Activated naive CD4-positive, alpha-beta T cell treated with anti-CD3 and anti-CD28 coated beads, Interleukin-2, amount 50 U/mL, for 16 hours (primary cell): ENCODE results near the gene RWDD2A.

ENCODE experiments used
- DNase-seq: peaks from one replicate; pipeline ENCODE4 v3.0.0-alpha.2; 2020

RWDD2A gene

DNA sequence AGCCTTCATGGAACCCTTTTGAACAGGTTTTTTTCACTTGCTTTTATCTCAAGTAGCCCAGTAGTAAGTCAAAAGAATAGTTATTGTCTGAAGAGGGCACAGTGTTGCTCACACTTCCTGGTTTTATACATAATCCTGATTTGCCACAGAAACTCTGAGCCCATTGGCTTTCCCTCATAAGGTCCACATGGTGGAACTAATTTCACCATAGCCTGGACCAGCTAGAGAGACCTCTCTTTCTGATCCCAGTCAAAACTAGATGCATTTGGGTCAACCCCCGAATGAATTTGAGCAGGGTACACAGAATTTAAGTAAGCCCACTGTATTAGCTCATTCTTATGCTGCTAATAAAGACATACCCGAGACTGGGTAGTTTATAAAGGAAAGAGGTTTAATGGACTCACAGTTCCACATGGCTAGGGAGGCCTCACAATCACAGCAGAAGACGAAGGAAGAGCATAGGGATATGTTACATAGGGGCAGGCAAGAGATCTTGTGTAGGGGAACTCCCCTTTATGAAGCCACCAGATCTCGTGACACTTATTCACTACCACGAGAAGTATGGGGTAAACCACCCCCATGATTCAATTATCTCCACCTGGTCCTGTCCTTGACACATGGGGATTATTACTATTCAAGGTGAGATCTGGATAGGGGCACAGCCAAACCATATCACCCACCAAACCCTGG, 6.2 kb downstream of the RWDD2A start:
- no peak for DNase-seq

DNA sequence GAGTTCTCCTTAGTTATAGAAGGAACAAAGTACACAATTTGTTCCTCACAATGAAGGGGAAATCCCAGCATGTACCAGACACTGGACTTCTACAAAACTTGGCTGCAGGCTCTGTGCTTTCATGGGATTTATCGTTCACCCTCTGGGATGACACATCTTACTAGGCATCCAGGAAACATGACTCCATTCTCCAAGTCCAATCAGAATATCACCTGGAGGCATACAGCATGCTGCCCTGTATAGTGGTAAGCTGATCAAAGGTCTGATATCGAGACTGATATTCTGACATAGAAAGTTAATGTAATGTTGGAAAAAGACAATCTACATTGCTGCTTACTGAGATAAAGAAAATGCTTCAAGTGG, 6.7 kb downstream of the RWDD2A start:
- DNase-seq, result no peak

DNA sequence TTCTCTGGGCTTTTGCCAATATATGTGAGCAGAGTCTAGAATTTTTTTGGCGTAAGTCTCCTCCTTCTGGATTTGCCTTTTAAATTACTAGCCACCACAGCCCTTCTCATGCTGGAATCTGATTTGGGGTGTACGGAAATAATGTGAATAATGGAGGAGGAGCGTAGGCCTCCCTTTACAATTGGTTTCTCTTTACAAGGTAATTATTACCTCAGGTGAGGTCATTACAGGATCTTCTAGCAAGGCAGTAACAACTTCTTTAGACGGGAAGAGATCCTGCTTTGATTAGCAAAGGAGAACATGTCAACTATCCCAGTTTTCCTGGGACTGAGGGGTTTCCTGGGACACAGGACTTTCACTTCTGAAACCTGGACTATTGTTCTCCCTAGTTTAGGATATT, 8.9 kb downstream of the RWDD2A start:
- DNase-seq, result no peak

DNA sequence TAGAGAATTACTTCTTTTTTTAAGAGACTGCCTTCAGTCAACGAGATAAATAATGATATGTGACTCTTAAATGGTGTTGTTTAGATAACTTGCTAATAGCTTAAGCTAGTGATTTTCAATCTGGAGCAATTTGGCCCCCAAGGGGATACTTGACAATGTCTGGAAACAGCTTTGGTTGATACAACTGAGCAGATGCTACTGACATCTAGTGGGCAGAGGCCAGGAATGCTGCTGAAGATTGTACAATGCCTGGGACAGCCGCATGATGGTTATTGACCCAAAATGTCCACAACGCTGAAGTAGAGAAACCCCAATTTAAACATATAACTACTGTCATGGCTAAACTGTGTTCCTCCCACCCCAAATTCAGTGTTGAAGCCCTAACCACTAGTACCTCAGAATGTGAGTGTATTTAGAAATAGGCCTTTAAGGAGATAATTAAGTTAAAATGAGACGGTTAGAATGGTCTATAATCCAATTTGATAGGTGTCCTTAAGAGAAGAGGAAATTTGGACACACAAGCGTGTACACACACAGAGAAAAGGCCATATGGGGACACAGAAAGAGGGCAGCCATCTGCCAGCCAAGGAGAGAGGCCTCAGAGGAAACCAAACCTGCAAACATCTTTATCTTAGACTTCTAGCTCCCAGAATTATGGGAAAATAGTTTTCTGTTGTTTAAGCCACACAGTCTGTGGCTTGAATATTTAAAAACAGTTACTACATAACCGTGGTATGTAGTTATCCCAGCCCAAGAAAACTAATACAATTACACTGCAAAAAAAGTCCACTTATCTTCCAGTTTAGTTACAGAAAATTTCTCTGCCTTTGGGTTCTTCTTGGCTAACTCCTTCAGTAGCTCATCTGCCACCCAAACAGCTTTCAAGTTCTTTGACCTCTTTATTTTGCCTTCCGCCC, 22.2 kb downstream of the RWDD2A start:
- peak; percentile 54 for DNase-seq

DNA sequence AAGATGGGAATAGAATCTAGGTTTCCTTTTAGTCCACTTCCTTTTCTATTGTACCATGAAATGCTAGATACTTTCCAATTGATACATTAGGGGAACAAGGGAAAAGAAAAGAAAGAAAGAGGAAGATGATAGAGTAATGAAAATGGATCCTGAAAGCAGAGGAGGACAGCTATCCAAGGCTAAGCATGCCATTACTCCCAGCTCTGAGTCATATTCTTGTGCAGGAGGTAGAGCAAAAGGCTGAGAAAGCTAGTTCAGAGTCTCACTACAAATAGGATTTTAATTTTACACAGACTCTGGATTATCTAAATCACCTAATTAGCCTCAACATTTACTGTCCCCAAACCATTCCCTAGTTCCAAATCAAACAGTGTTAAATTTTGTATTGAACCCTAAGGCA, 23.6 kb downstream of the RWDD2A start:
- no peak for DNase-seq

DNA sequence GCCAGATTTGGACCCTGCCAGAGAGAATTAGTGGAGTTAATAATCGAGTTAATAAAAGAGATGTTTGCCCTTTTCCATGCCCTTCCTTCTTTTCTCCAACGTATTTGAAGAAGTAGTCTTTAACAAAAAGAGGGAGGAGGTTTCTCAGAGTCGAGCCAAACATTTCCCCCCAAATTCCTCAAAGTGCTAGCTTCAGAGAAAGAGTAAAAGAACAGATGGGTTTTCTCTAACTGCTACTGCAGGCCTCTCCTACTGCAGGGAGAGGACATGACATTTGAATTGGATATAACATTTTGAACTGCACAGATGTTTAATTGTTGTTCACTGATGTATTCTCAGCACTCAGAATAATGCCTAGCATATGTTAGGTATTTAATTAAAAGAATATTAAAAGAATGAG, 25.5 kb downstream of the RWDD2A start:
- DNase-seq, result no peak

DNA sequence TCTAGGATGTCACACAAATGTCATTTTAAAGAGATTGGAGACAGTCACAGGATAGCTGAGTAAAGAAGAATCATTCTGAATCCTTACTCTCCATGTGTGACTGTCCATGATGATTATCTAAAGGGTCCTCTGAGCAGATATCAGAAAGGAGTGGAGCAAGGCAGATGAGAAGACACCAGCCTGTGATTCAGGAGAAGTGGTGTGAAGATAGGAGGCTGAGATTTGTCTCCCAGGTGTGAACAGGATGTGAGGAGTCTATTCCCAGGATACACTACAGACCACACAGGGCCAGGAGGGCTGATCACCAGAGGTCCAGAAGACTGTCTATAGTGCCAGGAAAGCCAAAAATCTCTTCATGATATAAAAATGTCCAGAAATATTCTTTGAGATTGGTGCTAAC, 27.0 kb downstream of the RWDD2A start:
- DNase-seq, result no peak

DNA sequence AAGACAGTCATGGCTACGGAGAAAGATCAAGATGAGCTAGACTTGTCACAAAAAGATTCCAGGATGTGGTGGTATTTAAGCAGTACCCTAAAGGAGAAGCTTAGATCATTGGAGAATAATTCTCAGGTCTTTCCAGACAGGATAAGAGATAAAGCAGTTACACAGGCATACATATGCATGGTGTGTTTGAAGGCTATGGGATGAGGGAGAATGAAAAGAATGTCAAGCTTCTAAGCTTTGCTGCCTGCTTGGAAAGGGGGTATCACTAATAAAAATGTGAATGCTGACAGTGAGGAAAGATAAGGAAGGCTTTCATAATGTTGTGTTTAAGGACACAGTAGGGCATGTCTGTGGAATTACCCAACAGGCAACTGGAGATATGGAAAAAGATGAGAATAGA, 28.1 kb downstream of the RWDD2A start:
- DNase-seq, result no peak

DNA sequence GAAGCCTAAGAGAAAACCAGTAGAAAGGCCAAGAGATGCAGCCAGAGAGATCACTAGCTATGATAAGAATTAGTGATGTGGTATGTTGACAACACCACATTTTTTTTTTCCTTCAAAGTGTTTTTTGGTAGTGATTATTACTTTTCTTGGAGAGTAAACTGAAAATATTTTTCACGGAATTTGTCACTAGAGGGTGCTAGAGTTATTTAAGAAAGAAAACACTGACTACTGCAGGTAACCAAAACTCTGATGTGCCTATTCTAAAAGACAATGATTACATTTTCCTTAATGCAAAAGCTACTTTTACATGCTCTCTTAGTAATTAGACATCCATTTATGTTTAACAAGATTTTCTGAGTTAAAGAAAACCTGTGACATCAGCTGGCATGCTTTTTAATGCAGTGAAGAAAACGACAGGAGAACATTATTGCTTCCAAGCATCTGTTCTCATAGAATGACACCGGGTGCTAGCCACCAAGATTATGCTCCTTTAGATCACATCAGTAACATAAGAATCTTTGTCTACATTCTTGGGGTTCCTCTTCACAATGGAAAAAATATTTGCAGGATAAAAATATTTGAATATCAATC, 28.8 kb downstream of the RWDD2A start:
- DNase-seq, result no peak

DNA sequence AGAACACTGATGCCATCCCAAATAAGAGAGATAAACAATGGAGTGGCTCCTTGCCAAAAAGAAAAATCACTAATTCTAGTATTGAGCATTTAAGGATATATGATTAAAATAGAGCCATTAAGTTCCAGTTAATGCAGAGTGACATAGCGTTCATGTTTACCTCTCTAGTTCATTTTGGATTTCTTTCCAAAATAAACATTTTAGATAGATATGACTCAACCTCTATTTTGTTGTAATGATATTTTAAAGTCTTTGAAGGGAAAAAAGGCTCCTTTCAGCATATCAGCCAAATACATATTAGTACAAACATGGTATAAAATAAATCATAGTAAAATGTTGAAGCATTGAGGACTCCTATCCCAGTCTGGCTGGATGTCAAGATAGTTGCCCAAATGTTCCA, 33.4 kb downstream of the RWDD2A start:
- no peak for DNase-seq

DNA sequence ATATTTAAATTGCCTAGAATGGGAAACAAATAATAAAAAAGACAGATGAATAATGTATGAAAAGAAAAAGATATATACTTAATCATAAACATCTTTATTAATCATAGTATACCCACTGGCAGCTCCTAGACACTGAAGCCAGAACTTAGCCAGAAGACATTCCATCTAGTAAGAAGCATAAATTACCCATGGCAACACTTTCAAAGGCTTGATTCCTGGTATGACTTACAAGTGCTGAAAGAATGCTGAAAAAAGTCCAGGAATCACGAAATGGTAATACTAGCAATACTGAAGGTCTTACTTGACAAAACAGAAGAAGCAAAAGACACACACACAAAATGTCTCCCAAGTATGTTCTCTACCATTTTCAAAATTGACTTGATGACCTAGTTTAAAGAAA, 38.0 kb downstream of the RWDD2A start:
- DNase-seq, result no peak

DNA sequence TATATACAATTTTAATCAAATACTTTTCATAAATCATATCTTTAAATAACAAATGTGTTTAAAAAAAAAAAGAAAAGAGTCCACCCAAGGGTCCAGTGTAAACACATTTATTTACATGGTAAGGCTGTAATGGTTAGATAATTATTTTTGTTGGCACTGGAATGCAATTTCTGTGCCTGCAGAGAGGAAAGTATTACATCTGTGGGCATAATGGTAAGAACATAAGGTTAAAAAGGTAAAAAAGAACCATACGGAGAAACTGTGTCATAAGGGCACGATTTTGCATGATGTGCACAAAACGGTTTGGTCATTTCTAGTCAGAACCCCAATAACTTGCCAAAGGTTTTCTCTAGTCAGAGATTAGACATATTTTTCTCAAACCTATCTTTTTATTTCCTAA, 54.3 kb downstream of the RWDD2A start:
- DNase-seq, result no peak
